K562 (cell line): Measurements from ENCODE around the gene PRR29. TPM values are rescaled to one million over a fixed set of nuclear protein-coding genes. Genes with fewer than 3 reads are reported as not detected.

ENCODE experiments used
- ATAC-seq: fragments of 200-7000 bp; cut with Tn5 transposase; 3 replicates; pipeline ENCODE4 v1.9.1; 2020; ENCODE audit warnings: moderate library complexity
- BruUV-seq: library from RNA; stranded (reverse); fragments of 400-500 nt; replicated peaks from 2 replicates; lab custom pipeline; 2021; lab: Mats Ljungman, UMichigan
- CTCF ChIA-PET: fragments of 300-600 bp; formaldehyde crosslinking; extraction: SDS; loops from one replicate; lab custom pipeline; 2021; ENCODE audit warnings: low intra/inter-chr PET ratio; lab: Yijun Ruan, JAX
- POLR2A ChIA-PET: fragments of 300-600, 350-650 bp; sonication (Branson Sonifier 250); formaldehyde crosslinking; extraction: SDS; loops from one replicate; lab custom pipeline; 2021; ENCODE audit warnings: antibody characterized with exemption, inconsistent platforms; lab: Yijun Ruan, JAX
- DNase-seq, 4 experiments: peaks; one replicate each; pipeline versions ENCODE4 v3.0.0 to v3.0.0-alpha.2; 2011 to 2018; ENCODE audit warnings: low spot score in 3 of 4, mixed read lengths in 3 of 4; ENCODE audit errors: extremely low read depth in 1 of 4
- FAIRE-seq: peaks from 2 replicates; lab custom pipeline; 2011; peaks lifted over from hg19 to GRCh38; lab: Jason Lieb, UNC
- H2AFZ ChIP-seq: 2 replicates; pipeline ENCODE4 v1.6.0; 2011; ENCODE audit warnings: low read depth, low read length, control low read depth, inconsistent platforms
- H3K27ac ChIP-seq: fragments of 200-600 bp; 3 replicates; pipeline ENCODE4 v1.8.0; 2011; ENCODE audit warnings: low read depth, mild to moderate bottlenecking, control low read depth, inconsistent platforms, low read length, moderate library complexity, mixed read lengths; ENCODE audit errors: extremely low read depth
- H3K27me3 ChIP-seq, 2 experiments: fragments of 300-600 bp in 1 of 2; 2 replicates in 1 of 2; 3 replicates in 1 of 2; pipeline versions ENCODE4 v1.6.0 to v1.8.0; 2011; ENCODE audit warnings: inconsistent platforms in 2 of 2, low read length in 2 of 2, mild to moderate bottlenecking in 1 of 2, mixed read lengths in 1 of 2, moderate library complexity in 1 of 2; ENCODE audit not compliant: control insufficient read depth in 2 of 2, insufficient read depth in 2 of 2
- H3K36me3 ChIP-seq: fragments of 300-600 bp; 3 replicates; pipeline ENCODE4 v1.8.0; 2011; ENCODE audit warnings: mild to moderate bottlenecking, low read length, inconsistent platforms; ENCODE audit not compliant: control insufficient read depth, insufficient read depth
- H3K4me1 ChIP-seq, 2 experiments: fragments of 200-600 bp in 1 of 2; replicated peaks in 1 of 2; 2 replicates in 1 of 2; 3 replicates in 1 of 2; pipeline versions ENCODE4 v1.5.1 to v1.8.0; 2011; ENCODE audit warnings: inconsistent platforms in 2 of 2, low read length in 2 of 2, mild to moderate bottlenecking in 1 of 2, mixed read lengths in 1 of 2, moderate library complexity in 1 of 2; ENCODE audit not compliant: control insufficient read depth in 2 of 2, insufficient read depth in 2 of 2
- H3K4me2 ChIP-seq: 2 replicates; pipeline ENCODE4 v1.6.1; 2011; ENCODE audit warnings: low read length, control low read depth, inconsistent platforms, mixed read lengths; ENCODE audit not compliant: insufficient read depth
- H3K4me3 ChIP-seq: fragments of 200-600 bp; sonication (generic), shearing (Covaris generic); 2 replicates; pipeline ENCODE4 v1.5.1; 2016; ENCODE audit warnings: control low read depth, inconsistent platforms
- H3K79me2 ChIP-seq: fragments of 200-600 bp; 3 replicates; pipeline ENCODE4 v1.8.0; 2011; ENCODE audit warnings: low read length, inconsistent platforms; ENCODE audit not compliant: control insufficient read depth, insufficient read depth
- H3K9ac ChIP-seq, 2 experiments: 2 replicates each; pipeline versions ENCODE4 v1.6.0 to v1.6.1; 2011; ENCODE audit warnings: low read depth in 2 of 2, low read length in 2 of 2, control low read depth in 1 of 2, inconsistent platforms in 1 of 2, mild to moderate bottlenecking in 1 of 2, mixed read lengths in 1 of 2; ENCODE audit not compliant: insufficient read depth in 1 of 2
- H3K9me1 ChIP-seq: one replicate; pipeline ENCODE4 v1.6.0; 2011; ENCODE audit warnings: inconsistent platforms, mild to moderate bottlenecking, low read length, moderate library complexity; ENCODE audit not compliant: control insufficient read depth, insufficient read depth
- H3K9me3 ChIP-seq: replicated peaks from 2 replicates; pipeline ENCODE4 v1.5.1; 2011; ENCODE audit warnings: low read depth, low read length, inconsistent platforms; ENCODE audit not compliant: control insufficient read depth, insufficient read depth
- H4K20me1 ChIP-seq: replicated peaks from 2 replicates; pipeline ENCODE4 v1.6.1; 2011; ENCODE audit warnings: low read length, inconsistent platforms, mixed read lengths; ENCODE audit not compliant: control insufficient read depth, insufficient read depth
- ARID2 ChIP-seq: fragments of 450-650 bp; IDR thresholded peaks from 2 replicates; pipeline ENCODE4 v1.6.1; 2017; ENCODE audit warnings: antibody characterized with exemption, mild to moderate bottlenecking
- BDP1 ChIP-seq: IDR thresholded peaks from 3 replicates; pipeline ENCODE4 v1.6.1; 2011; ENCODE audit not compliant: insufficient read length, insufficient read depth
- CSDE1 ChIP-seq, 2 experiments: fragments of 450-650 bp; IDR thresholded peaks; 2 replicates each; pipeline ENCODE4 v1.6.1; 2016; ENCODE audit warnings: mild to moderate bottlenecking in 1 of 2
- FOXA3 ChIP-seq, 2 experiments: fragments of 450-650 bp in 1 of 2; sonication (generic) in 1 of 2; formaldehyde crosslinking; IDR thresholded peaks in 1 of 2; conservative IDR thresholded peaks in 1 of 2; 2 replicates each; pipeline versions ENCODE4 v1.4.0 to v1.8.0; 2020 to 2022; ENCODE audit warnings: mild to moderate bottlenecking in 2 of 2, missing genetic modification reagents in 1 of 2
- GABPB2 ChIP-seq: fragments of 250-450 bp; sonication (Bioruptor Pico); conservative IDR thresholded peaks from 2 replicates; pipeline ENCODE4 v1.5.1; 2021; ENCODE audit warnings: mild to moderate bottlenecking
- HDAC1 ChIP-seq, 2 experiments: fragments of 450-650 bp; IDR thresholded peaks; 2 replicates each; pipeline ENCODE4 v1.6.1; 2016 to 2017; ENCODE audit warnings: inconsistent platforms in 1 of 2, mild to moderate bottlenecking in 1 of 2, moderate library complexity in 1 of 2
- HDAC8 ChIP-seq: fragments of 450-650 bp; IDR thresholded peaks from 2 replicates; pipeline ENCODE4 v1.6.1; 2016; ENCODE audit warnings: mild to moderate bottlenecking, missing genetic modification characterization, moderate library complexity, missing compliant biosample characterization
- LEF1 ChIP-seq: fragments of 450-650 bp; IDR thresholded peaks from 2 replicates; pipeline ENCODE4 v1.6.1; 2016; ENCODE audit warnings: mild to moderate bottlenecking
- NFYB ChIP-seq: IDR thresholded peaks from 2 replicates; pipeline ENCODE4 v1.6.1; 2011; ENCODE audit warnings: mild to moderate bottlenecking, moderate library complexity; ENCODE audit not compliant: insufficient read length; ENCODE audit errors: extremely low read depth
- PHB ChIP-seq: fragments of 250-450 bp; sonication (Bioruptor Pico); IDR thresholded peaks from 2 replicates; pipeline ENCODE4 v1.5.0; 2021
- POLR2H ChIP-seq: IDR thresholded peaks from 2 replicates; pipeline ENCODE4 v1.6.1; 2016; ENCODE audit warnings: missing genetic modification characterization, low read depth, mild to moderate bottlenecking, control low read depth, missing compliant biosample characterization, moderate library complexity
- RFX1 ChIP-seq: fragments of 450-650 bp; IDR thresholded peaks from 2 replicates; pipeline ENCODE4 v1.6.1; 2016; ENCODE audit warnings: mild to moderate bottlenecking, moderate library complexity
- SIX5 ChIP-seq, 2 experiments: IDR thresholded peaks; 2 replicates each; pipeline ENCODE4 v1.6.1; 2011; ENCODE audit warnings: low read length in 2 of 2, borderline replicate concordance in 1 of 2, low read depth in 1 of 2, mild to moderate bottlenecking in 1 of 2, moderate library complexity in 1 of 2; ENCODE audit not compliant: insufficient read depth in 1 of 2
- TCF15 ChIP-seq: fragments of 250-450 bp; sonication (Bioruptor Pico); IDR thresholded peaks from 2 replicates; pipeline ENCODE4 v1.8.0; 2022; ENCODE audit warnings: moderate library complexity, mild to moderate bottlenecking, inconsistent platforms
- ZC3H4 ChIP-seq: sonication (generic); formaldehyde crosslinking; IDR thresholded peaks from 2 replicates; pipeline ENCODE4 v1.9.0; 2021; ENCODE audit warnings: missing genetic modification reagents, borderline replicate concordance
- ZSCAN32 ChIP-seq: fragments of 450-650 bp; formaldehyde crosslinking; IDR thresholded peaks from 2 replicates; pipeline ENCODE4 v1.4.0; 2020; ENCODE audit warnings: mild to moderate bottlenecking, moderate library complexity
- WGBS: fragments of 100-300 bp; shearing (Covaris generic); methylation state at CpG from one replicate; pipeline ENCODE4 v1.1.6; 2016; ENCODE audit warnings: low coverage, mixed read lengths; ENCODE audit not compliant: insufficient coverage; ENCODE audit errors: missing lambda C conversion rate; 5-methylcytosine and 5-hydroxymethylcytosine counted together
- in situ Hi-C: fragments of 300-500 bp; cut with MboI; formaldehyde crosslinking; loops from 4 replicates; pipeline ENCODE4 v1.15.0; 2018; ENCODE audit warnings: inconsistent platforms, mixed read lengths
- intact Hi-C: fragments of 100-400 bp; cut with micrococcal nuclease; formaldehyde crosslinking; loops from 2 replicates; pipeline ENCODE4 v1.14.2; 2022
- polyA plus RNA-seq, 8 experiments: library from polyadenylated mRNA; depleted of rRNA in 4 of 8; stranded (reverse) in 5 of 8; unstranded in 3 of 8; fragments of >200 nt; fragmentation: Nextera tagmentation in 2 of 8; fragmentation: Illumina TruSeq in 1 of 8; extraction: Ambion mirVana in 2 of 8; extraction: Trizol in 1 of 8; gene quantifications; 2 replicates each; pipeline versions ENCODE4 v1.2.1 to v1.2.3, GENCODE V29; 2011 to 2014; ENCODE audit warnings: inconsistent platforms in 1 of 8, missing spikeins in 1 of 8
- total RNA-seq, 7 experiments: library from RNA; depleted of rRNA in 6 of 7; stranded (reverse); fragments of >200 nt in 6 of 7; fragmentation: Illumina TruSeq in 2 of 7; extraction: Trizol in 2 of 7; gene quantifications; 2 replicates each; pipeline versions ENCODE4 v1.2.1 to v1.2.3, GENCODE V29; 2011 to 2021; ENCODE audit warnings: low replicate concordance in 1 of 7

Gene PRR29
- total and polyA plus RNA-seq, 9 of the 15 experiments (the other 6 are each of a cell fraction or from before 2014, with no cell fraction given) = 0.08 to 0.58 (median 0.15) TPM; not detected in 5

DNA sequence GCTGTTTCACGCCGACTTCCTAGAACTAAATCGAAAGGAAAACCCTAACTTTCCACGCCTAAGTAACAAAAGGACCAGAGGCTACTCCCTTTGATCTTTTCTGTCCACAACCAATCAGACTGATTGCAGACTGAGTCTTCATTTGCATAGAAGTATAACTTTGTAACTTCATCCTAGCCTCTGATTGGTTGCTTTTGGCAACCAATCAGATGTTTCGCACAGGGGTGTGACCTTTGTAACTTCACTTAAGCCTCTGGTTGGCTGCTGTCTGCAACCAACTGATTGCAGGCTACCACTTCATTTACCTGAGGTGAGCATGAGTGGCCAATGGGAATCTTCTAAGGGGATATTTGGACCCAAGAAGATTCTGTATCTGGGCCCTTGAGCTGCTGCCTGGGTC lies 39.7 kb downstream of the PRR29 start:
- H3K4me3 ChIP-seq = no peak overlapping the region
- peaks cover 0 to 4% of the 10 kb centered on the region in 2 experiments; a peak in 3 of 5 replicates for H3K4me1 ChIP-seq
- intact Hi-C loops = no loop called here
- TF ChIP-seq TCF15 (no peak), HDAC8 (no peak), LEF1 (0 out of 2 replicates have a peak, but pooled peaks have one; percentile 39), ARID2 (no peak), RFX1 (peak; percentile 29; the same call in 1 of the 2 replicates), GABPB2 (CRISPR knock-in tag) (no peak), NFYB (peak; percentile 32), CSDE1 (IDR thresholded peaks at IDR 0.05) (no peak), PHB (CRISPR knock-in tag) (no peak), SIX5 (IDR thresholded peaks at IDR 0.05; ENCODE audit: borderline replicate concordance in 1 of 2, insufficient read depth in 1 of 2, low read depth in 1 of 2, low read length in 2 of 2) (no peak), POLR2H (tag) (no peak), BDP1 (no peak), FOXA3 (CRISPR knock-in tag; conservative IDR thresholded peaks at IDR 0.05 in 1 of 2, IDR thresholded peaks at IDR 0.05 in 1 of 2) (no peak), ZSCAN32 (CRISPR knock-in tag) (no peak), HDAC1 (IDR thresholded peaks at IDR 0.05) (no peak), ZC3H4 (CRISPR knock-in tag) (no peak)
- TF ChIP-seq, all 486 proteins: peak for 3
- H3K4me2 ChIP-seq = no peak overlapping the region; the same call in 1 of the 2 replicates
- no TSS peak for BruUV-seq
- H3K9ac ChIP-seq = no peak overlapping the region
- H3K27me3 ChIP-seq = no peaks in the 10 kb centered on the region
- H3K79me2 ChIP-seq = no peaks in the 10 kb centered on the region
- peaks cover 4% of the 10 kb centered on the region; the same call in 1 of the 3 replicates for H3K36me3 ChIP-seq
- no peaks in the 10 kb centered on the region for H3K9me1 ChIP-seq
- ATAC-seq = peak; percentile 66
- no peaks in the 10 kb centered on the region for H4K20me1 ChIP-seq
- WGBS = 69% methylated on average over 5 of the region's 5 CpGs
- H2AFZ ChIP-seq = no peak overlapping the region
- no peaks in the 10 kb centered on the region for H3K9me3 ChIP-seq
- CTCF ChIA-PET = no interaction called here
- in situ Hi-C loops = loop anchor here (10.0 kb wide), 1 partner anchor 97 kb away; the partner anchor contains the start of gene ERN1
- DNase-seq = peak in 2 of 4 experiments; percentile 35 to 39
- POLR2A ChIA-PET = interaction anchor here (1.0 kb wide), 1 partner anchor 108 kb away, joined by 3 read pairs; no protein-coding TSS in a partner anchor
- peak; percentile 35 for FAIRE-seq
- H3K27ac ChIP-seq = no peak overlapping the region
